Smooth muscle cell (in vitro differentiated cells): ENCODE results near the gene DCC. TPM values are rescaled to one million over a fixed set of nuclear protein-coding genes. Genes with fewer than 3 reads are reported as not detected.

Source experiments
- DNase-seq: peaks from one replicate; lab custom pipeline; 2025; ENCODE audit not compliant: unreplicated experiment; lab: John Stamatoyannopoulos, UW
- H2AFZ ChIP-seq: fragments of 200-600 bp; sonication (generic); 2 replicates; pipeline ENCODE4 v1.6.0; 2016; ENCODE audit warnings: antibody characterized with exemption, low read depth, mild to moderate bottlenecking
- H3F3A ChIP-seq: fragments of 200-600 bp; sonication (generic); 2 replicates; pipeline ENCODE4 v1.6.0; 2017; ENCODE audit warnings: antibody characterized with exemption, low read depth
- H3K27ac ChIP-seq: fragments of 200-600 bp; sonication (generic); 2 replicates; pipeline ENCODE4 v1.5.1; 2016; ENCODE audit warnings: low read depth, mild to moderate bottlenecking
- H3K27me3 ChIP-seq: fragments of 200-600 bp; sonication (generic); 2 replicates; pipeline ENCODE4 v1.6.1; 2016; ENCODE audit warnings: low read depth, mild to moderate bottlenecking
- H3K36me3 ChIP-seq: fragments of 200-600 bp; sonication (generic); 2 replicates; pipeline ENCODE4 v1.5.1; 2016; ENCODE audit warnings: low read depth
- H3K4me1 ChIP-seq: fragments of 200-600 bp; sonication (generic); 2 replicates; pipeline ENCODE4 v1.5.1; 2016; ENCODE audit warnings: low read depth
- H3K4me2 ChIP-seq: fragments of 200-600 bp; sonication (generic); 2 replicates; pipeline ENCODE4 v1.6.0; 2016; ENCODE audit warnings: mild to moderate bottlenecking
- H3K4me3 ChIP-seq: fragments of 200-600 bp; sonication (generic); 2 replicates; pipeline ENCODE4 v1.5.1; 2016; ENCODE audit warnings: mild to moderate bottlenecking
- H3K79me2 ChIP-seq: fragments of 200-600 bp; sonication (generic); 2 replicates; pipeline ENCODE4 v1.6.0; 2016; ENCODE audit warnings: low read depth, mild to moderate bottlenecking
- H3K9ac ChIP-seq: fragments of 200-600 bp; sonication (generic); 2 replicates; pipeline ENCODE4 v1.6.0; 2016; ENCODE audit warnings: low read depth
- H3K9me3 ChIP-seq: fragments of 200-600 bp; sonication (generic); replicated peaks from 2 replicates; pipeline ENCODE4 v1.5.1; 2016; ENCODE audit warnings: low read depth
- H4K20me1 ChIP-seq: fragments of 200-600 bp; sonication (generic); 2 replicates; pipeline ENCODE4 v1.6.0; 2016; ENCODE audit warnings: low read depth
- CTCF ChIP-seq: fragments of 200-600 bp; sonication (generic); IDR thresholded peaks from 2 replicates; pipeline ENCODE4 v1.5.1; 2017; ENCODE audit warnings: borderline replicate concordance, mild to moderate bottlenecking, antibody characterized with exemption; ENCODE audit not compliant: insufficient read depth, poor library complexity, severe bottlenecking
- WGBS: methylation state at CpG from one replicate; pipeline ENCODE4 v1.1.7; 2016; ENCODE audit warnings: low lambda C conversion rate; 5-methylcytosine and 5-hydroxymethylcytosine counted together
- polyA plus RNA-seq: library from polyadenylated mRNA; unstranded; fragments of >200 nt; fragmentation: Nextera tagmentation; extraction: Ambion mirVana; gene quantifications from 2 replicates; pipeline ENCODE4 v1.2.1, GENCODE V29; 2016
- total RNA-seq: library from RNA; depleted of rRNA; stranded (reverse); fragments of >200 nt; gene quantifications from 2 replicates; pipeline ENCODE4 v1.2.3, GENCODE V29; 2014

The DCC gene
- total and polyA plus RNA-seq, 2 experiments from 2014 or later = not detected

- Histone ChIP-seq H3K36me3 (no peaks in the 10 kb centered on the region), H3K27ac (no peak overlapping the region), H3K4me2 (no peak overlapping the region), H4K20me1 (no peaks in the 10 kb centered on the region), H3K79me2 (no peaks in the 10 kb centered on the region), H3F3A (no peaks in the 10 kb centered on the region), H3K9me3 (no peaks in the 10 kb centered on the region), H3K4me3 (no peak overlapping the region), H2AFZ (no peak overlapping the region), H3K4me1 (no peaks in the 10 kb centered on the region), H3K27me3 (no peaks in the 10 kb centered on the region), H3K9ac (no peak overlapping the region)
- no peak for DNase-seq
- TF ChIP-seq CTCF = no peak
Observed at GRCh38 chr18:52888014-52888413, 548.0 kb downstream of the DCC start.

GRCh38 chr18:52894801-52895200 lies 554.8 kb downstream of the DCC start:
- H3K9ac ChIP-seq = no peak overlapping the region
- no peaks in the 10 kb centered on the region for H3K79me2 ChIP-seq
- no peak for TF ChIP-seq CTCF
- H3K4me3 ChIP-seq = no peak overlapping the region
- no peaks in the 10 kb centered on the region for H3K9me3 ChIP-seq
- H3K4me1 ChIP-seq = peaks cover 4% of the 10 kb centered on the region
- H3K36me3 ChIP-seq = no peaks in the 10 kb centered on the region
- H3K27me3 ChIP-seq = no peaks in the 10 kb centered on the region
- H3K4me2 ChIP-seq = no peak overlapping the region
- WGBS = 92% methylated on average over 3 of the region's 3 CpGs
- no peaks in the 10 kb centered on the region for H3F3A ChIP-seq
- H2AFZ ChIP-seq = no peak overlapping the region
- no peak overlapping the region for H3K27ac ChIP-seq
- no peak for DNase-seq
- H4K20me1 ChIP-seq = no peaks in the 10 kb centered on the region

GRCh38 chr18:52897611-52898484 lies 557.9 kb downstream of the DCC start:
- Histone ChIP-seq H3K27ac (no peak overlapping the region), H3K9me3 (no peaks in the 10 kb centered on the region), H4K20me1 (no peaks in the 10 kb centered on the region), H2AFZ (no peak overlapping the region), H3K27me3 (no peaks in the 10 kb centered on the region), H3K79me2 (no peaks in the 10 kb centered on the region), H3F3A (no peaks in the 10 kb centered on the region), H3K9ac (no peak overlapping the region), H3K4me1 (peaks cover 4% of the 10 kb centered on the region), H3K36me3 (no peaks in the 10 kb centered on the region), H3K4me3 (no peak overlapping the region), H3K4me2 (no peak overlapping the region)
- 79% methylated on average over 5 of the region's 5 CpGs for WGBS
- TF ChIP-seq CTCF = no peak
- no peak for DNase-seq
